OCI-LY1 (cell line): ENCODE results near the gene TEAD4.

ENCODE experiments used
- H2AFZ ChIP-seq: fragments of 200-600 bp; sonication (generic), shearing (Covaris generic); 2 replicates; pipeline ENCODE4 v1.6.0; 2014; ENCODE audit warnings: antibody characterized with exemption, mild to moderate bottlenecking, low read length
- H3F3A ChIP-seq: fragments of 200-600 bp; sonication (generic), shearing (Covaris generic); 2 replicates; pipeline ENCODE4 v1.6.0; 2014; ENCODE audit warnings: mild to moderate bottlenecking, antibody characterized with exemption, low read length, moderate library complexity; ENCODE audit not compliant: insufficient read depth
- H3K27ac ChIP-seq: fragments of 200-600 bp; sonication (generic); 2 replicates; pipeline ENCODE4 v1.5.1; 2014; ENCODE audit warnings: low read length, mixed run types, mild to moderate bottlenecking, low read depth; ENCODE audit not compliant: poor library complexity, severe bottlenecking
- H3K27me3 ChIP-seq: fragments of 200-600 bp; sonication (generic); 2 replicates; pipeline ENCODE4 v1.6.0; 2014; ENCODE audit warnings: antibody characterized with exemption, mild to moderate bottlenecking, low read length, moderate library complexity; ENCODE audit not compliant: insufficient read depth
- H3K36me3 ChIP-seq: fragments of 200-600 bp; sonication (generic); 2 replicates; pipeline ENCODE4 v1.6.1; 2014; ENCODE audit warnings: mild to moderate bottlenecking, antibody characterized with exemption, low read length, moderate library complexity, mixed read lengths; ENCODE audit not compliant: insufficient read depth
- H3K4me1 ChIP-seq: fragments of 200-600 bp; sonication (generic); 2 replicates; pipeline ENCODE4 v1.5.1; 2014; ENCODE audit warnings: mild to moderate bottlenecking, low read length, moderate library complexity; ENCODE audit not compliant: insufficient read depth, severe bottlenecking
- H3K4me2 ChIP-seq: fragments of 200-600 bp; sonication (generic), shearing (Covaris generic); 2 replicates; pipeline ENCODE4 v1.6.1; 2014; ENCODE audit warnings: low read length
- H3K4me3 ChIP-seq: fragments of 200-600 bp; sonication (generic); 2 replicates; pipeline ENCODE4 v1.5.1; 2014; ENCODE audit warnings: low read length, low read depth, mild to moderate bottlenecking, mixed read lengths; ENCODE audit not compliant: poor library complexity, severe bottlenecking
- H3K79me2 ChIP-seq: fragments of 200-600 bp; shearing (Covaris generic); 2 replicates; pipeline ENCODE4 v1.6.1; 2016; ENCODE audit warnings: mixed run types, low read length, mixed read lengths; ENCODE audit not compliant: insufficient read depth
- H3K9ac ChIP-seq: fragments of 200-600 bp; sonication (generic), shearing (Covaris generic); 2 replicates; pipeline ENCODE4 v1.6.1; 2014; ENCODE audit warnings: mild to moderate bottlenecking, low read length, mixed read lengths
- H3K9me2 ChIP-seq: fragments of 200-600 bp; sonication (generic), shearing (Covaris generic); 2 replicates; pipeline ENCODE4 v1.6.1; 2014; ENCODE audit warnings: low read depth, mild to moderate bottlenecking, low read length, mixed read lengths
- H3K9me3 ChIP-seq: fragments of 200-600 bp; shearing (Covaris generic); 2 replicates; pipeline ENCODE4 v1.6.1; 2014; ENCODE audit warnings: low read length, mixed read lengths
- H4K20me1 ChIP-seq: fragments of 200-600 bp; sonication (generic), shearing (Covaris generic); 2 replicates; pipeline ENCODE4 v1.6.0; 2016; ENCODE audit warnings: mild to moderate bottlenecking, low read length; ENCODE audit not compliant: insufficient read depth
- EZH2 ChIP-seq: fragments of 200-600 bp; sonication (generic), shearing (Covaris generic); IDR thresholded peaks from 2 replicates; pipeline ENCODE4 v1.8.0; 2017; ENCODE audit warnings: borderline replicate concordance, mixed run types, mild to moderate bottlenecking, antibody characterized with exemption, low read length, moderate library complexity, mixed read lengths
- TF ChIP-seq, protein P1 (sequence below): fragments of 200-600 bp; sonication (generic), shearing (Covaris generic); IDR thresholded peaks from 2 replicates; pipeline ENCODE4 v1.5.1; 2017; ENCODE audit warnings: mild to moderate bottlenecking, antibody characterized with exemption, low read length, moderate library complexity, mixed read lengths

Gene TEAD4

DNA sequence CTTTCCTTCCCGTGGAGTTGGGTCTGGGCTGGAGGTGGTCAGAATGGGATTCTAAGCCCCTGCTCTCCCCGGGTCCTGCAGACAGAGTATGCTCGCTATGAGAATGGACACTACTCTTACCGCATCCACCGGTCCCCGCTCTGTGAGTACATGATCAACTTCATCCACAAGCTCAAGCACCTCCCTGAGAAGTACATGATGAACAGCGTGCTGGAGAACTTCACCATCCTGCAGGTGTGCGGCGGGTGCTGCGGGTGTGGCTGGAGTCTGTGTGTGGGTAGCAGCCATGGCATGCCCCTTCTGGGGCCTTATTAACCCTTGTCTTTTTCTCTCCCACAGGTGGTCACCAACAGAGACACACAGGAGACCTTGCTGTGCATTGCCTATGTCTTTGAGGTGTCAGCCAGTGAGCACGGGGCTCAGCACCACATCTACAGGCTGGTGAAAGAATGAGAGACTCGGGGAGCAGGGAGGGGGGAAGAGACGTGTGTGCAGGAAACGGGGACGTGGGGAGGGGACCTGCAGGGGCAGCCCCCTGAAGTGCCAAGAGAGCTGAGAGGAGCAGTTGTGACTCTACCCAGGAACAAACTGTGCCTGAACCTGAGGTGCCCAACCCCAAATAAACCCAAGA, 80.9 kb downstream of the TEAD4 start:
- Histone ChIP-seq H3K36me3 (no peaks in the 10 kb centered on the region), H4K20me1 (no peaks in the 10 kb centered on the region), H3K9me2 (no peaks in the 10 kb centered on the region), H3K79me2 (no peaks in the 10 kb centered on the region), H3K27ac (no peak overlapping the region), H2AFZ (no peak overlapping the region), H3K9me3 (no peaks in the 10 kb centered on the region), H3K4me1 (peaks cover 27% of the 10 kb centered on the region), H3K4me3 (no peak overlapping the region), H3F3A (no peaks in the 10 kb centered on the region), H3K4me2 (no peak overlapping the region), H3K9ac (no peak overlapping the region), H3K27me3 (no peaks in the 10 kb centered on the region)
- no peak for TF ChIP-seq EZH2
- TF ChIP-seq, protein P1, sequence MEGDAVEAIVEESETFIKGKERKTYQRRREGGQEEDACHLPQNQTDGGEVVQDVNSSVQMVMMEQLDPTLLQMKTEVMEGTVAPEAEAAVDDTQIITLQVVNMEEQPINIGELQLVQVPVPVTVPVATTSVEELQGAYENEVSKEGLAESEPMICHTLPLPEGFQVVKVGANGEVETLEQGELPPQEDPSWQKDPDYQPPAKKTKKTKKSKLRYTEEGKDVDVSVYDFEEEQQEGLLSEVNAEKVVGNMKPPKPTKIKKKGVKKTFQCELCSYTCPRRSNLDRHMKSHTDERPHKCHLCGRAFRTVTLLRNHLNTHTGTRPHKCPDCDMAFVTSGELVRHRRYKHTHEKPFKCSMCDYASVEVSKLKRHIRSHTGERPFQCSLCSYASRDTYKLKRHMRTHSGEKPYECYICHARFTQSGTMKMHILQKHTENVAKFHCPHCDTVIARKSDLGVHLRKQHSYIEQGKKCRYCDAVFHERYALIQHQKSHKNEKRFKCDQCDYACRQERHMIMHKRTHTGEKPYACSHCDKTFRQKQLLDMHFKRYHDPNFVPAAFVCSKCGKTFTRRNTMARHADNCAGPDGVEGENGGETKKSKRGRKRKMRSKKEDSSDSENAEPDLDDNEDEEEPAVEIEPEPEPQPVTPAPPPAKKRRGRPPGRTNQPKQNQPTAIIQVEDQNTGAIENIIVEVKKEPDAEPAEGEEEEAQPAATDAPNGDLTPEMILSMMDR = no peak

DNA sequence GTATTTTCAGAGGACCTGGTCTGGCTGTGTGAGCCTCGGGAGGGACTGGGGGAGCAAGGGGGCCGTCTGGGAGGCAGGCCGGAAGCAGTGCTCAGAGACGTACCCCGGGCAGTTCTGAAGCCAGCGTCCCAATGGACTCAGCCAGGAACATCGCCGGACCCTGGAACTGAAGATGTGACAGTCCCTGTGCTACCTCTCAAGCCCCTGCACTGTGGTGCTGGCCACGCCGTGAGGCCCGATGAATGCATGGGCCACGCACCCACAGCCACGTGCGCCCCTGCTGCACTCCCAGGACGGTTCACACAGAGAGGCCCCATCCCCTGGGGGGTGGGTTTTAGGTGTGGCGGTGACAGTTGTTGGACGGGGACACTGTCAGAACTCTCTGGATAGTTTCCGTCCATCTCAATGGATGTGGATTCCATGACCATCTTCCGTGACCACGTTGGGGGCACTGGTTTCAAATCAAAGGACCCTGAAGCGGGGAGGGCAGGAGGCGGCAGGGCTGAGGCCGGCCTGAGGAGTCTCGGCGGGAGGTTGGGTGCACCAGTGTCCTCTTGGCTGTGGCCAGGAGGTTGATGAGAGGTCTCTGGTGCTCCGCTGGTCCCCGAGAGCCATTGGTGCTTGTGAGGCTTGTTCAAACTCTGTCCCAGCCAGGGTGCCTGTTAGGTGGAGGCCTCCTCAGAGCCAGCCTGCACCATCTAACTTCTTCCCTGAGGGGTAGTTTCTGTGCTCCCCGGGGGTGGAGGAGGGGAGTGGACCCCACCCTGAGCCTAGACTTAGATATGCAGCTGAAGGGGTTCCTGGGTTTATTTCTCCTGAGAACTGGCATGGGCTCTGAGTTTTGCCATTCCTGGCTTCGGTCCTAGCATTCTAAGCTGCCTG, 81.7 kb downstream of the TEAD4 start:
- no peaks in the 10 kb centered on the region for H3F3A ChIP-seq
- no peaks in the 10 kb centered on the region for H3K9me2 ChIP-seq
- no peaks in the 10 kb centered on the region for H3K27me3 ChIP-seq
- H3K9me3 ChIP-seq = no peaks in the 10 kb centered on the region
- H3K4me1 ChIP-seq = peaks cover 27% of the 10 kb centered on the region
- H3K27ac ChIP-seq = no peak overlapping the region
- no peak overlapping the region for H2AFZ ChIP-seq
- no peak overlapping the region for H3K4me3 ChIP-seq
- no peak overlapping the region for H3K9ac ChIP-seq
- H3K36me3 ChIP-seq = no peaks in the 10 kb centered on the region
- no peaks in the 10 kb centered on the region for H3K79me2 ChIP-seq
- no peaks in the 10 kb centered on the region for H4K20me1 ChIP-seq
- TF ChIP-seq, protein P1 = no peak
- TF ChIP-seq EZH2 = no peak
- no peak overlapping the region for H3K4me2 ChIP-seq

DNA sequence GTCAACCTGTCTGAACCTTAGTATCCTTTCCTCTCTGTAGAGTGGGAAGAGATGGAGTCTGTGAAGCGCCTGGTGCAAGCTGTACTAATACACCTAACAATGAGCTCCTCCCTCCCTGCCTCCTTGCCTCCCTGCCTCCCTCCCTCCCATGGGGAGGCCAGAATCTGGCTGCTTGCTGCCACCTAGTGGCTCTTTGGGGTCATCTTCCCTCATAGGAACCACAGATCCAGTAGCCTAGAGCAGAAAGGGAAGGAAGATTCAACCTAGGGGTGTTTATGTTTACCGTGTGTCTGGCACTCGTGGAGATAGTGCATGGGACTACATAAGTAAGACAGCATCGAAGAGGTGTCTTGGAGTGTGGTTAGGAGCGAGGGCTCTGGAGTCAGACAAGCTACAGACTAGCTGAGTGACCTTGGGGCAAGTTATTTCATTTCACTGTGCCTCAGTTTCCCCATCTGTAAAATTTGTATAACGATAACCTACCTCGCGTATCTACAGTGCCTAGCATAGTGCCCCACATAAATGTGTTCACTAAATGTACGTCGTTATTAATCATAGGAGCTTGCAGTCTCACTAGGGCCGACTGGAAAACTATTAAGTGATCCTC, 82.5 kb downstream of the TEAD4 start:
- Histone ChIP-seq H3K4me3 (peak overlapping the region; percentile 22), H3K4me1 (peaks cover 27% of the 10 kb centered on the region), H3K9me2 (no peaks in the 10 kb centered on the region), H3K79me2 (no peaks in the 10 kb centered on the region), H3K9me3 (no peaks in the 10 kb centered on the region), H3K4me2 (peak overlapping the region; percentile 49), H3K9ac (peak overlapping the region; percentile 46; the same call in 1 of the 2 replicates), H3K27ac (peak overlapping the region; percentile 92), H3K36me3 (no peaks in the 10 kb centered on the region), H3K27me3 (no peaks in the 10 kb centered on the region), H2AFZ (no peak overlapping the region), H4K20me1 (no peaks in the 10 kb centered on the region), H3F3A (no peaks in the 10 kb centered on the region)
- TF ChIP-seq, protein P1 = peak; percentile 70
- no peak for TF ChIP-seq EZH2
